ENCODE data around the gene ABCA13.

ABCA13 gene

DNA sequence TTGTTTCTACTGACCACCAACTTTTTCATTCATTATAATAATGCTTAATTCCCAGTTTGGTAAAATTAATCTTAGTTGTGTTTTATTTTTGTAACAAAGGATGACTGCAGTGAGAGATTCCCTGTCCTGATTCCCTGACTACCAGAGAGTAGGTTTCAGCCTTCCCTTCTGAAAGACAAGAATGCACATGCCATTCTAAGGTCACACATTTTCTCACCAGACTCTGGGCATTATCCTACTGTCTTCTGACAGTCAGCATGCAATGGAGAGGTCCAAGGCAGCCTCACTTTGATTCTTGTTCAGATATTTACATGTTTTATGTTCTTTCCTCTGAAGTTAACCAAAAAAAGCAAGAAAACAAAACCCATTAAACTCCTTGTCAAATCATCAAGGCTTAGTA, 380.4 kb downstream of the ABCA13 start:
- H3K9ac ChIP-seq (ENCODE audit: low read length): no peak overlapping the region
- no peaks in the 10 kb centered on the region for H3K4me1 ChIP-seq (ENCODE audit: low read length)
- H3K36me3 ChIP-seq (replicated peaks; ENCODE audit: low read depth, low read length): no peaks in the 10 kb centered on the region
- no peak overlapping the region for H3K27ac ChIP-seq (ENCODE audit: low read length)
- no peaks in the 10 kb centered on the region for H4K20me1 ChIP-seq (ENCODE audit: insufficient read depth, low read length)
- H3K4me3 ChIP-seq (ENCODE audit: low read length): no peak overlapping the region
- no peak overlapping the region for H2AFZ ChIP-seq (ENCODE audit: low read depth, low read length)
- no peaks in the 10 kb centered on the region for H3K79me2 ChIP-seq (ENCODE audit: low read length)
- no peaks in the 10 kb centered on the region for H3K9me3 ChIP-seq (ENCODE audit: insufficient read depth, low read length)
- TF ChIP-seq, protein P1, sequence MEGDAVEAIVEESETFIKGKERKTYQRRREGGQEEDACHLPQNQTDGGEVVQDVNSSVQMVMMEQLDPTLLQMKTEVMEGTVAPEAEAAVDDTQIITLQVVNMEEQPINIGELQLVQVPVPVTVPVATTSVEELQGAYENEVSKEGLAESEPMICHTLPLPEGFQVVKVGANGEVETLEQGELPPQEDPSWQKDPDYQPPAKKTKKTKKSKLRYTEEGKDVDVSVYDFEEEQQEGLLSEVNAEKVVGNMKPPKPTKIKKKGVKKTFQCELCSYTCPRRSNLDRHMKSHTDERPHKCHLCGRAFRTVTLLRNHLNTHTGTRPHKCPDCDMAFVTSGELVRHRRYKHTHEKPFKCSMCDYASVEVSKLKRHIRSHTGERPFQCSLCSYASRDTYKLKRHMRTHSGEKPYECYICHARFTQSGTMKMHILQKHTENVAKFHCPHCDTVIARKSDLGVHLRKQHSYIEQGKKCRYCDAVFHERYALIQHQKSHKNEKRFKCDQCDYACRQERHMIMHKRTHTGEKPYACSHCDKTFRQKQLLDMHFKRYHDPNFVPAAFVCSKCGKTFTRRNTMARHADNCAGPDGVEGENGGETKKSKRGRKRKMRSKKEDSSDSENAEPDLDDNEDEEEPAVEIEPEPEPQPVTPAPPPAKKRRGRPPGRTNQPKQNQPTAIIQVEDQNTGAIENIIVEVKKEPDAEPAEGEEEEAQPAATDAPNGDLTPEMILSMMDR (IDR thresholded peaks at IDR 0.05; ENCODE audit: low read depth, low read length): no peak
- TF ChIP-seq EZH2phosphoT487 (IDR thresholded peaks at IDR 0.05; ENCODE audit: low read depth): no peak
- H3K27me3 ChIP-seq (ENCODE audit: low read depth, low read length): no peaks in the 10 kb centered on the region
- H3K4me2 ChIP-seq (ENCODE audit: low read length): no peak overlapping the region

DNA sequence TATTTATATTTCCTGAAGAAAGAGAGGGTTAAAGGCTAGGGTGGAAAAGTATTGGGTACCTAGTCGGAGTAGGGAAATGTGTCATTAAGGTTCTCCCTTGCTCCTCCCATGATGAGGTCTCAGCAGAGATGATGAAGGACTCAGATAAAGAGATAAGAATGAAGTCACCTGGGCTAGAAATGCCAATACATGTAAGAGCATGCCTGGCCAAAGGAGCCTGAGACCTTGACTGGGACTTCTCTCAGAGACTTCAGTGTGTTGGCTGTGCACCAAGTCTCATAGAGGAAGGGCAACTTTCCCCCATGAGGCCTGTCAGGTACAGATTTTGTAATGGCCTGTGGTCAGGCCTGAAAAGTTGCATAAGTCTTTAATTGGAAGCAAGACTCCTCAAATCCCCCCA, 392.1 kb downstream of the ABCA13 start:
- Histone ChIP-seq H3K36me3 (replicated peaks; ENCODE audit: low read depth, low read length) (no peaks in the 10 kb centered on the region), H2AFZ (ENCODE audit: low read depth, low read length) (no peak overlapping the region), H3K4me2 (ENCODE audit: low read length) (no peak overlapping the region), H3K9ac (ENCODE audit: low read length) (no peak overlapping the region), H3K4me3 (ENCODE audit: low read length) (no peak overlapping the region), H3K27ac (ENCODE audit: low read length) (no peak overlapping the region), H3K79me2 (ENCODE audit: low read length) (no peaks in the 10 kb centered on the region), H3K4me1 (ENCODE audit: low read length) (no peaks in the 10 kb centered on the region), H3K27me3 (ENCODE audit: low read depth, low read length) (no peaks in the 10 kb centered on the region), H3K9me3 (ENCODE audit: insufficient read depth, low read length) (no peaks in the 10 kb centered on the region), H4K20me1 (ENCODE audit: insufficient read depth, low read length) (no peaks in the 10 kb centered on the region)
- TF ChIP-seq, protein P1 (IDR thresholded peaks at IDR 0.05; ENCODE audit: low read depth, low read length): no peak
- TF ChIP-seq EZH2phosphoT487 (IDR thresholded peaks at IDR 0.05; ENCODE audit: low read depth): no peak

DNA sequence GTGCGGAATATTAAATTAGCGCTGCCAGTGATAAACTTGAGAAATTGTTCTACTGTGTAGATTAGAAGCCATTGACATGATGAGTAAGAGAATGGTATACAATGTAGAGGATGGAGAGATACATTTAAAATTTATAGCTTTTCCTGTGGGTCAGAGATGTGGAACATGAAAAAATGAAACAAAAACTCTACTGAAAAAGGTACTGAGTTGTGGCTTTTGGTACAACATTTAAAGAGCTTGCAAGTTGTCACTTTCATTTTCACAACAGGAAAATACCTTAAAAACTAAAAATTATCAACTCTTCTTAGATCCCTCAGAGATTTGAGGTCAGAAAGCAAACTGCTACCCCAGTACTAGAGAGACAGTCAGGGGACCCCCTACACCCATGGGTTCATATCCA, 404.3 kb downstream of the ABCA13 start:
- Histone ChIP-seq H3K79me2 (ENCODE audit: low read length) (no peaks in the 10 kb centered on the region), H3K9me3 (ENCODE audit: insufficient read depth, low read length) (no peaks in the 10 kb centered on the region), H3K4me3 (ENCODE audit: low read length) (no peak overlapping the region), H3K36me3 (replicated peaks; ENCODE audit: low read depth, low read length) (no peaks in the 10 kb centered on the region), H4K20me1 (ENCODE audit: insufficient read depth, low read length) (no peaks in the 10 kb centered on the region), H3K9ac (ENCODE audit: low read length) (no peak overlapping the region), H3K27ac (ENCODE audit: low read length) (no peak overlapping the region), H2AFZ (ENCODE audit: low read depth, low read length) (no peak overlapping the region), H3K27me3 (ENCODE audit: low read depth, low read length) (no peaks in the 10 kb centered on the region), H3K4me2 (ENCODE audit: low read length) (no peak overlapping the region), H3K4me1 (ENCODE audit: low read length) (no peaks in the 10 kb centered on the region)
- TF ChIP-seq, protein P1 (IDR thresholded peaks at IDR 0.05; ENCODE audit: low read depth, low read length): no peak

DNA sequence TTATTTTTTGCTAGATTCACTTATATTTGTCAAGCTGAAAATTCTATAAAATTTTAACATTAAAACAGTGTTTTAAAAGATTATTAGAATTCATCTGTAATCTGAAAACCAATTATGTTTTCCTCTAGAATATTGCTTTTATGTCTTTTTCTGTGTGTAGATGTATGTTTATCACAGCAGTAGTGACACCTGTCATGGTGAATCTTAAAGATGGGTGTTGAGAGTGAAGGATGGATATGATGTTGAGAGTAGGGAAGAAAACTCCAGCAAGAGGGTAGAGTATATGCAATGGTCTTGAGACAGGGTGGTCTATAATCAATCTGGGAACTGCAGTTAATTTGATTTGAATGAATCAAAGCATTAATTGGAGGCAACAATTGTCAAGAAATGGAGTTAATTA, 416.2 kb downstream of the ABCA13 start:
- Histone ChIP-seq H2AFZ (ENCODE audit: low read depth, low read length) (no peak overlapping the region), H3K9me3 (ENCODE audit: insufficient read depth, low read length) (no peaks in the 10 kb centered on the region), H3K4me3 (ENCODE audit: low read length) (no peak overlapping the region), H3K27ac (ENCODE audit: low read length) (no peak overlapping the region), H3K27me3 (ENCODE audit: low read depth, low read length) (no peaks in the 10 kb centered on the region), H4K20me1 (ENCODE audit: insufficient read depth, low read length) (no peaks in the 10 kb centered on the region), H3K4me2 (ENCODE audit: low read length) (no peak overlapping the region), H3K9ac (ENCODE audit: low read length) (no peak overlapping the region), H3K4me1 (ENCODE audit: low read length) (peaks cover 8% of the 10 kb centered on the region; the same call in 1 of the 2 replicates), H3K79me2 (ENCODE audit: low read length) (no peaks in the 10 kb centered on the region), H3K36me3 (replicated peaks; ENCODE audit: low read depth, low read length) (no peaks in the 10 kb centered on the region)
- TF ChIP-seq, protein P1 (IDR thresholded peaks at IDR 0.05; ENCODE audit: low read depth, low read length): no peak
- no peak for TF ChIP-seq EZH2phosphoT487 (IDR thresholded peaks at IDR 0.05; ENCODE audit: low read depth)

Measured in OCI-LY3 (cell line).